ENCODE measurements around the gene ZSCAN12. TPM values are rescaled to one million over a fixed set of nuclear protein-coding genes. Genes with fewer than 3 reads are reported as not detected.

Gene ZSCAN12
- total RNA-seq, 1 donor from 2014 or later, result 20.7 TPM

DNA sequence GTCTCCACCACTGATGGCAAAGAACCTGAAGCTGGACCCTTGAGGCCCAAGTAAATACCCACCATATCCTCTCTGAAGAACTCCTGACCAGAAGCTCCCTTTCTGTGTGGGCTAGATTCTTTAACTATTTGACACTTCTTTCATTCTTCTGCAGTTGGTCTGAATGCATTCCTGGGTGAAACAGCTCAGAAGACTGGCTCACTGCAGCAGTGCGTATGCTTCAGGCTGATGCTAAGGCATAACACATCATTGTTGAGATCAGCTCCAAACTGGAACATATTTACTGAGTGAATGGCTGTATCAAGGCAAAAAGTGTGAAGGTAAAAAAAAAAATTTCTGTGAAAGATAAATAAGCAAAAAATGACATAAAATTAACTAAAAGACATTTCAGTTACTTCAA lies 24.0 kb upstream of the ZSCAN12 start:
- H3K4me1 Mint-ChIP-seq, result no peaks in the 10 kb centered on the region
- TF ChIP-seq EZH2 (IDR thresholded peaks at IDR 0.05) (no peak), EZH2phosphoT487 (IDR thresholded peaks at IDR 0.05) (no peak)
- TF ChIP-seq, protein P1, sequence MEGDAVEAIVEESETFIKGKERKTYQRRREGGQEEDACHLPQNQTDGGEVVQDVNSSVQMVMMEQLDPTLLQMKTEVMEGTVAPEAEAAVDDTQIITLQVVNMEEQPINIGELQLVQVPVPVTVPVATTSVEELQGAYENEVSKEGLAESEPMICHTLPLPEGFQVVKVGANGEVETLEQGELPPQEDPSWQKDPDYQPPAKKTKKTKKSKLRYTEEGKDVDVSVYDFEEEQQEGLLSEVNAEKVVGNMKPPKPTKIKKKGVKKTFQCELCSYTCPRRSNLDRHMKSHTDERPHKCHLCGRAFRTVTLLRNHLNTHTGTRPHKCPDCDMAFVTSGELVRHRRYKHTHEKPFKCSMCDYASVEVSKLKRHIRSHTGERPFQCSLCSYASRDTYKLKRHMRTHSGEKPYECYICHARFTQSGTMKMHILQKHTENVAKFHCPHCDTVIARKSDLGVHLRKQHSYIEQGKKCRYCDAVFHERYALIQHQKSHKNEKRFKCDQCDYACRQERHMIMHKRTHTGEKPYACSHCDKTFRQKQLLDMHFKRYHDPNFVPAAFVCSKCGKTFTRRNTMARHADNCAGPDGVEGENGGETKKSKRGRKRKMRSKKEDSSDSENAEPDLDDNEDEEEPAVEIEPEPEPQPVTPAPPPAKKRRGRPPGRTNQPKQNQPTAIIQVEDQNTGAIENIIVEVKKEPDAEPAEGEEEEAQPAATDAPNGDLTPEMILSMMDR (IDR thresholded peaks at IDR 0.05), result no peak
- Histone ChIP-seq H3K36me3 (peaks cover 11% of the 10 kb centered on the region), H3K4me2 (no peak overlapping the region), H2AFZ (replicated peaks) (no peak overlapping the region), H3K27me3 (no peaks in the 10 kb centered on the region), H3K9me3 (ENCODE audit: low read depth) (no peaks in the 10 kb centered on the region), H3K4me3 (no peak overlapping the region), H3K4me1 (no peaks in the 10 kb centered on the region), H4K20me1 (ENCODE audit: low read depth) (no peaks in the 10 kb centered on the region), H3F3A (ENCODE audit: low read depth) (no peaks in the 10 kb centered on the region), H3K9ac (no peak overlapping the region), H3K79me2 (ENCODE audit: low read depth) (no peaks in the 10 kb centered on the region), H3K27ac (no peak overlapping the region)
- H3K36me3 Mint-ChIP-seq, result peaks cover 41% of the 10 kb centered on the region
- H3K27ac Mint-ChIP-seq, result no peak overlapping the region
- no peak for DNase-seq (ENCODE audit: low spot score)
- H3K4me3 Mint-ChIP-seq, result no peak overlapping the region
- peaks cover 11% of the 10 kb centered on the region for H3K9me3 Mint-ChIP-seq
- no peaks in the 10 kb centered on the region for H3K27me3 Mint-ChIP-seq (ENCODE audit: insufficient read depth, low read depth)

DNA sequence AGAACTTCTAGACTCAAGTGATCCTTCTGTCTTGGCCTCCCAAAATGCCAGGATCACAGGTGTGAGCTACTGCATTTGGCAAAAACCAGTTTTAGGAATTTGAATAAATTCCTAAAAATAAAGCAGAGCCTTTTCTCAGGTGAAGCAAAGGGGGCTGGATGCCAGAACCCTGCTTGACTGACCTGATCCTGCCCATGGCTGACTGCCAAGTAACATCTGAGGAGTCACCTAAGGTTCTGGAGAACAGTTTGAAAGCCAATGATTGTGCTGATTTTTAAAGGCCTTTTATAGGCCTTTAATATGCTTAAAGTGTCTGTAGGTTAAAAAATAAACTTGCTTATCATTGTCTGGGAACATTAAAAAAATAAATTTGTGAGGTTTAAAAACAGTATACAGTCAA lies 14.1 kb upstream of the ZSCAN12 start:
- Histone ChIP-seq H3K27ac (no peak overlapping the region), H2AFZ (replicated peaks) (no peak overlapping the region), H3K9ac (no peak overlapping the region), H3F3A (ENCODE audit: low read depth) (no peaks in the 10 kb centered on the region), H3K79me2 (ENCODE audit: low read depth) (no peaks in the 10 kb centered on the region), H3K27me3 (no peaks in the 10 kb centered on the region), H3K36me3 (no peaks in the 10 kb centered on the region), H3K4me1 (no peaks in the 10 kb centered on the region), H3K4me3 (no peak overlapping the region), H4K20me1 (ENCODE audit: low read depth) (no peaks in the 10 kb centered on the region), H3K9me3 (ENCODE audit: low read depth) (no peaks in the 10 kb centered on the region), H3K4me2 (no peak overlapping the region)
- Mint-ChIP-seq H3K9me3 (peaks cover 2% of the 10 kb centered on the region), H3K4me1 (no peaks in the 10 kb centered on the region), H3K27ac (no peak overlapping the region), H3K27me3 (ENCODE audit: insufficient read depth, low read depth) (peaks cover 5% of the 10 kb centered on the region), H3K36me3 (no peaks in the 10 kb centered on the region), H3K4me3 (no peak overlapping the region)
- no peak for TF ChIP-seq EZH2 (IDR thresholded peaks at IDR 0.05)
- no peak for TF ChIP-seq EZH2phosphoT487 (IDR thresholded peaks at IDR 0.05)
- TF ChIP-seq, protein P1 (IDR thresholded peaks at IDR 0.05), result no peak
- DNase-seq (ENCODE audit: low spot score), result no peak

DNA sequence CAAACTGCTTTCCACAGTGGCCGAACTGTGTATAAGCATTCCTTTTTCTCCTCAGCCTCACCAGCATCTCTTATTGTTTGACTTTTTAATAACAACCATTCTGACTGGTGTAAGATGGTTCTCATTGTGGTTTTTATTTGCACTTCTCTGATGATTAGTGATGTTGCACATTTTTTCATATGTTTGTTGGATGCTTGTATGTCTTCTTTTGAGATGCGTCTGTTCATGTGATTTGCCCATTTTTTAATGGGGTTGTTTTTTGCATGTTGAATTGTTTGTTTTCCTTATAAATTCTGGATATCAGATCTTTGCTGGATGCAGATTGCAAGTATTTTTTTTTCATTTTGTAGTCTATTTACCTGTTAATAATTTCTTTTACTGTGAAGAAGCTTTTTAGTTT lies 11.2 kb upstream of the ZSCAN12 start:
- H3K27ac Mint-ChIP-seq, result no peak overlapping the region
- no peaks in the 10 kb centered on the region for H3K36me3 ChIP-seq
- DNase-seq (ENCODE audit: low spot score), result no peak
- H3K9me3 Mint-ChIP-seq, result peaks cover 2% of the 10 kb centered on the region
- H3K4me1 Mint-ChIP-seq, result no peaks in the 10 kb centered on the region
- no peak overlapping the region for H3K4me3 ChIP-seq
- no peak overlapping the region for H3K4me3 Mint-ChIP-seq
- no peak overlapping the region for H3K9ac ChIP-seq
- no peaks in the 10 kb centered on the region for H3K4me1 ChIP-seq
- H3K27ac ChIP-seq, result no peak overlapping the region
- H2AFZ ChIP-seq (replicated peaks), result no peak overlapping the region
- H4K20me1 ChIP-seq (ENCODE audit: low read depth), result no peaks in the 10 kb centered on the region
- peaks cover 16% of the 10 kb centered on the region for H3K27me3 ChIP-seq
- H3F3A ChIP-seq (ENCODE audit: low read depth), result no peaks in the 10 kb centered on the region
- H3K9me3 ChIP-seq (ENCODE audit: low read depth), result no peaks in the 10 kb centered on the region
- no peak for TF ChIP-seq EZH2 (IDR thresholded peaks at IDR 0.05)
- TF ChIP-seq, protein P1 (IDR thresholded peaks at IDR 0.05), result no peak
- H3K4me2 ChIP-seq, result no peak overlapping the region
- H3K79me2 ChIP-seq (ENCODE audit: low read depth), result no peaks in the 10 kb centered on the region
- H3K27me3 Mint-ChIP-seq (ENCODE audit: insufficient read depth, low read depth), result peaks cover 5% of the 10 kb centered on the region
- H3K36me3 Mint-ChIP-seq, result no peaks in the 10 kb centered on the region
